GM18526 (cell line): Measurements from ENCODE around the gene ACTN3.

Source experiments
- POLR2A ChIP-seq: IDR thresholded peaks from 3 replicates; pipeline ENCODE4 v1.6.1; 2011; ENCODE audit not compliant: insufficient read length; ENCODE audit errors: extremely low read depth

Gene ACTN3

GRCh38 chr11:66569076-66569475, 22.4 kb downstream of the ACTN3 start:
- no peak for TF ChIP-seq POLR2A

- TF ChIP-seq POLR2A, result no peak
Observed at GRCh38 chr11:66570079-66570849, 23.6 kb downstream of the ACTN3 start.

DNA sequence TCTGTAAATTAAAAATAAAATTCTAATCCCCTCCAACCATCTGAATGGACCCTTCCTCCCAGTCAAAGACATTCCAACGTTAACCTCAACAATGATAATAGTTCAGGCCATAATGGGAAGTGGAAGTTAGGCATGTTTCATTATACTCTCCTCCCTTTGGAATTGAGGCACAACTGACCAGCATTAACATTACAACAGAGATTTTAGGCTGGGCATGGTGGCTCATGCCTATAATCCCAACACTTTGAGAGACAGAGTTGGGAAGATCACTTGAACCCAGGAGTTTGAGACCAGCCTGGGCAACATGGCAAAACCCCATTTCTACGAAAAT, 24.1 kb downstream of the ACTN3 start:
- TF ChIP-seq POLR2A, result no peak

GRCh38 chr11:66579017-66579606, 32.4 kb downstream of the ACTN3 start:
- TF ChIP-seq POLR2A, result no peak

- TF ChIP-seq POLR2A, result no peak
Observed at GRCh38 chr11:66580803-66581202, 34.1 kb downstream of the ACTN3 start.

DNA sequence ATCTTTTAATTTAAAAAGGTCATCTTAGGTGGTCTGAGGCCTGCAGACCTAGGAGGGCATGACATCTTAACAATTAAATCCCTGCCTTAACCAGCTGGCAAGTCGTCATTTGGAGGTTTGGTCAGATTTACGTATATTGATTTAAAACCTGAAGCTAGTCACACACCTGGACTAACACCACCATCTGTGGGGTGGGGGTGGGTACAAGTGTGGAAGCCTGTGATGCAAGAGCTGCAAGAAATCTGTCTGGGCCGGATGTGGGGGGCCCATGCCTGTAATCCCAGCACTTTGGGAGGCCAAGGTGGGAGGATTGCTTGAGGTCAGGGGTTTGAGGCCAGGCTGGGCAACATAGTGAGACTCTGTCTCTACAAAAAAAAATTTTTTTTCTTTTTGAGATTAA, 34.6 kb downstream of the ACTN3 start:
- no peak for TF ChIP-seq POLR2A

DNA sequence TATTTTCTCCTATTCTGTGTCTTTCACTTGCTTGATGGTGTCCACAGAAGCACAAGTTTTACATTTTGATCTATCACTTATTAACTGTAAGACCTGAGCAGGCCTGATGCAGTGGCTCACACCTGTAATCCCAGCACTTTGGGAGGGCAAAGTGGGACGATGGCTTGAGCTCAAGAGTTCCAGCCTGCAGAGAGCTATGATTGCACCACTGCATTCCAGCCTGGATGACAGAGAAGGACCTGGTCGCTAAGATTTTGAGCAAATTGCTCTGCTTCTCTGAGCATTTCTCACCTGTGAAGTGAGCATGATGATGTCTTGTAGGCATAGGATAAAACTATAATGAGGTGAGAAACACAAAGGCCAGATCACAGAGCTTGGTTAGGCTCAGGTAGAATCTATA, 39.4 kb downstream of the ACTN3 start:
- no peak for TF ChIP-seq POLR2A

DNA sequence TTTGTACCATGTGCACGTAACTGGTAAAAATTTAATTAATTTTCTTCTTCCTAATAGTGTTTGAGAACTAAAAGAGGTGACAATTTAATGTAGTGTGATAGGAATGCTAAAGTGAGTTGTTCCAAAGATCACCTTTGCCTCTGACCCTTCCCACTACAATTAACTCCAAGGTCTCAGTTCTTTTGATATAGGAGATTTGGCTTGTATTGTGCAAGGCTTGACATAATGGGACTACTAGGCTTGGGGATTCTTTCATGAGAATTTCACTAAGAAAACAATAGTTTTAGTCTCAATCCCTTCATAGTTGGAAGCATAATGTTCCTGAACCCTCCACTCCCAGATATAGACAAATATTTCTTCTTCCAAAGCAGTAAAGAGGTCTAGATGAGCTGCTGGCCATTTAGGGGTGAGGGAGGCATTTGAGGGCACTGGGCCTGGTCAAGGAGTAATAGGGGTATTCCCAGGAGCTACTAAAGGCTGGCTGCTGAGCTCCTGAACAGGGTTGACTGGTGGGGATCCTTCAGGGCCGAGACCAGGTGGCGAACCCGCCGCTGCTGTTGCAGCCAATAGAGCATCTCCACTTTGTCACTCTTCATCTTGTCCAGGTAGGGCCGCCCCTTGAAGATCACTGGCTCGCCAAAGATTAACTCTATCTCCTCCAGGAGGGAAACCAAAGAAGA, 43.4 kb downstream of the ACTN3 start:
- TF ChIP-seq POLR2A, result no peak

DNA sequence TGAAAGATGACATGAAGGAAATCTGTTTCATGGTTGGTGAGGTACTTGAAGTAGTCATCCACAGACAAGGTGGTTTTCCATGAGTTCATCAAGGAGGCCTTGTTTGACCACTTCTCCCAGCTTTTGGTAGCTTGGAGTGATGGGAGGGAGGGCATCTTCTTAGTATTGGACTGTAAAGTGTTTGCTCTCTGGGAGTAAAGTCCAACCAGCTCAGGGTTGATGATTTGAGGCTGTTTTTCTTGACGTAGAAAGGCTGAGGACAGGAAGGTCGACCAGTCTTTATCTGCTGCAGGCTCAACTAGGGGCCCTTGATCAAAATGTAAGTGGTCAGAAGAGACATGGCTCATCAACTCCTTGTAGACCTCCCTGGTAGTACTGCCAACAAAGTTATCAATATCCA, 44.5 kb downstream of the ACTN3 start:
- no peak for TF ChIP-seq POLR2A

- TF ChIP-seq POLR2A, result peak; percentile 98
Observed at GRCh38 chr11:66592457-66593302, 46.0 kb downstream of the ACTN3 start, which contains the start of the genes CCDC87 and CCS. CCDC87 (minus strand) TSS chr11:66593063; CDS start chr11:66593015, 48 bp downstream. CCS (plus strand) TSS chr11:66593185; CDS start chr11:66593262, 77 bp downstream.

DNA sequence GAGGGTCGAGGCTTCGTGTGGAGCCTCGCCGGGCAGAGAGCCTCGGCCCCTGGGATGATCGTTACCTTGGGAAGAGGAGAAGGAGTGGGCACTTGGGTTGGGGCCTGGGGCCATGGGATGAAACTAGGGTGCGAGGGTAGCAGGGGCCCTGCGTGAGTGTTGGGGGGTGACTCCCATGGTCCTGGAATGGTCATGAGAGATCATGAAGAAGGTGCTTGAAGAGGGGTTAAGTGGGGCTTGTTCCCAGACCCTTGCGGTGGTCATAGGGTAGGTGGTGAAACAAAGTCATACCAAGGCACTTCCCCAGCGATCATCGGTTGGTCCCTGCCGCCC, 46.6 kb downstream of the ACTN3 start:
- TF ChIP-seq POLR2A, result no peak

GRCh38 chr11:66593650-66594049, 46.9 kb downstream of the ACTN3 start:
- no peak for TF ChIP-seq POLR2A

DNA sequence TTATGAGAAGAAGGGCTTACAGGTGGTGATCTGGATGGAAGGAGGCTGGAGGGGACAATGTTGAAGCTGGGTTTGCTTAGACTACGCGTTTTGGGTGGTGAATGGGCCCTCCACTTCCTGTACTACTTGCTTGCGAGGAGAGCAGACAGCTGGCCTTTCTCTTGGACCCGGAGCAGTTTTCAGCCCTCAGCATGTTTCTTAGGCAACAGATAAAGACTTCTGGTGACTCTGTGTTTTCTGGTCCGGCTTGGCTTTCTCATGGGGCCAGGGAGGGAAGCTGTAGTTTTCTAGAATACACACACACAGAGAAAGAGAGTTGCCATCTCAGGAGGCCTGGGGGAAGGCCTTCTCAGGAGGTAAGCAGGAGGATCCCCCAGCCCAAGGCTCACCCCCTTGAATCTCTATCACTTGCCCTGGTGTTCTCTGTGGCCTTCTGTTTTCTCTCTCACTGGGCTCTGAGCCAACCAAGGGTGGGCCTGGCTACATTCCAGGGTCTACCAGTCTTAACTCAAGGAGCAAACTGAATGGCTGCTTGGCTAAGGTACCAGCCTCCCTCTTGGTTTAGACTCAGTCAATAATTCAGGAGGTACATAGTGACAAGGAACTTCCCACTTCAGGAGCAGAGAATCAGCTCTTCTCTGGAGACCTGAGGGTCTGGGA, 48.7 kb downstream of the ACTN3 start:
- no peak for TF ChIP-seq POLR2A

DNA sequence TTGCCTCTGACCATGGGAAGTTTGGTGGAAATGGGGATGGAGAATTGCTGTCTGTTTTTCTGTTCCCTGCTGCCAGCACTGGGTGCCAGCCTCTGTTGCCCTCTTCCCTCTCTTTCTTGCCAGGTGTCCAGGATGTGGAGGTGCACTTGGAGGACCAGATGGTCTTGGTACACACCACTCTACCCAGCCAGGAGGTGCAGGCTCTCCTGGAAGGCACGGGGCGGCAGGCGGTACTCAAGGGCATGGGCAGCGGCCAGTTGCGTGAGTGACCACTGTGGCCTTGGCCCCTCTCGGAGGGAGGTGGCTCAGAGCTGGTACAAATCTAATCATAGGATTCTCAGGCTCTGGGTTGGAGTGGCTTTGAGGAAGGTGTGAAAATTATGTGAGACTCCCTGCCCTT, 52.3 kb downstream of the ACTN3 start:
- no peak for TF ChIP-seq POLR2A

DNA sequence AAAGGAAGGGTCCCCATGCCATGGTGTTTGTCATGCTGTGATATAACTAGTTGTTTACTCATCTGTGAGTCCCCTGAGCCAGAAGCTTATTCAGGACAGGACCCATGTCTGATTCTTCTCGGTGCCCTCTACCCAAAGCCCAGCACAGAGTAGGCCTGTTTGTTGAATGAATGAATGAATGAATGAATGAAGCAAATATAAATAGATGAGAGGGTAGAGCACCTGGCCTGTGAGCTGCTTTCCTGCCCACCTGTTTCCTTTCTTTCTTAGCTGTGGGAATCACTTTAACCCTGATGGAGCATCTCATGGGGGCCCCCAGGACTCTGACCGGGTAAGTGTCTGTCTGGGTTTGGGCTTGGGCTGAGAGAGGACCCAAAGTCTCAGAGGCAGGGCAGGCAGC, 53.5 kb downstream of the ACTN3 start:
- TF ChIP-seq POLR2A, result no peak
